Neural progenitor cell (in vitro differentiated cells): ENCODE results near the gene PCDHB5. TPM values are rescaled to one million over a fixed set of nuclear protein-coding genes. Genes with fewer than 3 reads are reported as not detected.
A peak's percentile ranks its signal among the peaks of the same experiment; 100 is the strongest.
"Not testable (repeated sequence)": the region's sequence is repeated elsewhere in the genome, so short reads cannot be mapped to it uniquely, and the experiment has no call there.

Experiments
- DNase-seq: peaks from one replicate; pipeline ENCODE4 v3.0.0-alpha.2; 2016; ENCODE audit warnings: low spot score
- H2AFZ ChIP-seq: fragments of 200-600 bp; sonication (generic); replicated peaks from 2 replicates; pipeline ENCODE4 v1.6.1; 2016; ENCODE audit warnings: antibody characterized with exemption
- H3F3A ChIP-seq: fragments of 200-600 bp; sonication (generic); 2 replicates; pipeline ENCODE4 v1.6.1; 2016; ENCODE audit warnings: antibody characterized with exemption, low read depth
- H3K27ac ChIP-seq: fragments of 200-600 bp; sonication (generic); 2 replicates; pipeline ENCODE4 v1.5.1; 2016; ENCODE audit warnings: mild to moderate bottlenecking
- H3K27me3 ChIP-seq: fragments of 200-600 bp; sonication (generic); 2 replicates; pipeline ENCODE4 v1.6.1; 2016; ENCODE audit warnings: mild to moderate bottlenecking, moderate library complexity
- H3K36me3 ChIP-seq: fragments of 200-600 bp; sonication (generic); 2 replicates; pipeline ENCODE4 v1.5.1; 2016
- H3K4me1 ChIP-seq: fragments of 200-600 bp; sonication (generic); 2 replicates; pipeline ENCODE4 v1.6.1; 2016; ENCODE audit warnings: mixed run types
- H3K4me2 ChIP-seq: fragments of 200-600 bp; sonication (generic); 2 replicates; pipeline ENCODE4 v1.6.1; 2016
- H3K4me3 ChIP-seq: fragments of 200-600 bp; sonication (generic); 2 replicates; pipeline ENCODE4 v1.5.1; 2016
- H3K79me2 ChIP-seq: fragments of 200-600 bp; sonication (generic); 2 replicates; pipeline ENCODE4 v1.6.1; 2016; ENCODE audit warnings: low read depth
- H3K9ac ChIP-seq: fragments of 200-600 bp; sonication (generic); 2 replicates; pipeline ENCODE4 v1.6.1; 2016
- H3K9me3 ChIP-seq: fragments of 200-600 bp; sonication (generic); 2 replicates; pipeline ENCODE4 v1.5.1; 2016; ENCODE audit warnings: low read depth
- H4K20me1 ChIP-seq: fragments of 200-600 bp; sonication (generic); 2 replicates; pipeline ENCODE4 v1.6.1; 2016; ENCODE audit warnings: low read depth
- H3K27ac Mint-ChIP-seq: 3 replicates; pipeline ENCODE4 v1.8.0; 2021; ENCODE audit warnings: mixed read lengths
- H3K27me3 Mint-ChIP-seq: 2 replicates; pipeline ENCODE4 v1.8.0; 2022; ENCODE audit warnings: low read depth, mild to moderate bottlenecking, inconsistent platforms, moderate library complexity, mixed read lengths; ENCODE audit not compliant: insufficient read depth
- H3K36me3 Mint-ChIP-seq: 3 replicates; pipeline ENCODE4 v1.8.0; 2021; ENCODE audit warnings: mixed read lengths
- H3K4me1 Mint-ChIP-seq: 3 replicates; pipeline ENCODE4 v1.8.0; 2021; ENCODE audit warnings: mixed read lengths
- H3K4me3 Mint-ChIP-seq: 3 replicates; pipeline ENCODE4 v1.8.0; 2021; ENCODE audit warnings: mild to moderate bottlenecking, moderate library complexity, mixed read lengths
- H3K9me3 Mint-ChIP-seq: 3 replicates; pipeline ENCODE4 v1.8.0; 2020; ENCODE audit warnings: mixed read lengths
- EZH2 ChIP-seq: fragments of 200-600 bp; sonication (generic); IDR thresholded peaks from 2 replicates; pipeline ENCODE4 v1.6.1; 2017; ENCODE audit warnings: antibody characterized with exemption, mild to moderate bottlenecking, moderate library complexity
- EZH2phosphoT487 ChIP-seq: fragments of 200-600 bp; sonication (generic); IDR thresholded peaks from 2 replicates; pipeline ENCODE4 v1.6.1; 2017; ENCODE audit warnings: antibody characterized with exemption
- total RNA-seq: library from RNA; depleted of rRNA; stranded (reverse); fragments of >200 nt; gene quantifications from 2 replicates; pipeline ENCODE4 v1.2.3, GENCODE V29; 2015; ENCODE audit warnings: low replicate concordance
- TF ChIP-seq, protein P1 (sequence below): fragments of 200-600 bp; sonication (generic); IDR thresholded peaks from 2 replicates; pipeline ENCODE4 v1.5.1; 2017; ENCODE audit warnings: antibody characterized with exemption, mild to moderate bottlenecking

PCDHB5 gene
- total RNA-seq, 1 donor from 2014 or later, result 15.2 TPM

DNA sequence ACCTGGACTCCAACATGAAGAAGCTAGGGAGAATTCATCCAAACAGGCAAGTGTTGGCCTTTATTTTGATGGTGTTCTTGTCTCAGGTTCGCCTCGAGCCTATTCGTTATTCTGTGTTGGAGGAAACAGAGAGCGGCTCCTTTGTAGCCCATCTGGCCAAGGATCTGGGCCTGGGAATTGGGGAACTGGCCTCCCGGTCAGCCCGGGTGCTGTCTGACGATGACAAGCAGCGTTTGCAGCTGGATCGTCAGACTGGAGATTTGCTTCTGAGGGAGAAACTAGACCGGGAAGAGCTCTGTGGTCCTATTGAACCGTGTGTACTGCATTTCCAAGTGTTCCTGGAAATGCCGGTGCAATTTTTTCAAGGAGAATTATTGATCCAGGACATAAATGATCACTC, 13.0 kb upstream of the PCDHB5 start:
- H3K4me2 ChIP-seq, result no peak overlapping the region
- no peak for DNase-seq

DNA sequence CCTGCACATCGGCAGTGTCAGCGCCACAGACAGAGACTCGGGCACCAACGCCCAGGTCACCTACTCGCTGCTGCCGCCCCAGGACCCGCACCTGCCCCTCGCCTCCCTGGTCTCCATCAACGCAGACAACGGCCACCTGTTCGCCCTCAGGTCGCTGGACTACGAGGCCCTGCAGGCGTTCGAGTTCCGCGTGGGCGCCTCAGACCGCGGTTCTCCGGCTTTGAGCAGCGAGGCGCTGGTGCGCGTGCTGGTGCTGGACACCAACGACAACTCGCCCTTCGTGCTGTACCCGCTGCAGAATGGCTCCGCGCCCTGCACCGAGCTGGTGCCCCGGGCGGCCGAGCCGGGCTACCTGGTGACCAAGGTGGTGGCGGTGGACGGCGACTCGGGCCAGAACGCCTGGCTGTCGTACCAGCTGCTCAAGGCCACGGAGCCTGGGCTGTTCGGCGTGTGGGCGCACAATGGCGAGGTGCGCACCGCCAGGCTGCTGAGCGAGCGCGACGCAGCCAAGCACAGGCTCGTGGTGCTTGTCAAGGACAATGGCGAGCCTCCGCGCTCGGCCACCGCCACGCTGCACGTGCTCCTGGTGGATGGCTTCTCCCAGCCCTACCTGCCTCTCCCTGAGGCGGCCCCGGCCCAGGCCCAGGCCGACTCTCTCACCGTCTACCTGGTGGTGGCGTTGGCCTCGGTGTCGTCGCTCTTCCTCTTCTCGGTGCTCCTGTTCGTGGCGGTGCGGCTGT, 11.4 kb upstream of the PCDHB5 start:
- not testable (repeated sequence) for H3K27ac Mint-ChIP-seq, H3K27me3 Mint-ChIP-seq, H3K9ac ChIP-seq, DNase-seq, H3K4me1 Mint-ChIP-seq, H3K4me3 ChIP-seq, H4K20me1 ChIP-seq, H3K4me3 Mint-ChIP-seq, H3K27ac ChIP-seq, H3K36me3 ChIP-seq, H3K4me2 ChIP-seq, H3K27me3 ChIP-seq, H3K79me2 ChIP-seq, H3K9me3 ChIP-seq, H3K4me1 ChIP-seq, H3F3A ChIP-seq, H2AFZ ChIP-seq
- H3K36me3 Mint-ChIP-seq, result peaks cover 13% of the 10 kb centered on the region
- H3K9me3 Mint-ChIP-seq, result peaks cover 24% of the 10 kb centered on the region

More for the DNA sequence above, 13.0 kb upstream of the PCDHB5 start:
- Histone ChIP-seq H3K27ac (no peak overlapping the region), H3K36me3 (peaks cover 6% of the 10 kb centered on the region), H3K9ac (no peak overlapping the region), H2AFZ (no peak overlapping the region), H3K27me3 (no peaks in the 10 kb centered on the region), H3K4me3 (no peak overlapping the region), H3K9me3 (peaks cover 1% of the 10 kb centered on the region), H3F3A (no peaks in the 10 kb centered on the region), H3K79me2 (no peaks in the 10 kb centered on the region), H4K20me1 (no peaks in the 10 kb centered on the region), H3K4me1 (no peaks in the 10 kb centered on the region)
- H3K4me3 Mint-ChIP-seq, result no peak overlapping the region
- H3K27me3 Mint-ChIP-seq, result peaks cover 4% of the 10 kb centered on the region
- peaks cover 13% of the 10 kb centered on the region for H3K36me3 Mint-ChIP-seq
- H3K9me3 Mint-ChIP-seq, result peaks cover 29% of the 10 kb centered on the region
- H3K27ac Mint-ChIP-seq, result no peak overlapping the region
- H3K4me1 Mint-ChIP-seq, result no peaks in the 10 kb centered on the region
- TF ChIP-seq, protein P1, sequence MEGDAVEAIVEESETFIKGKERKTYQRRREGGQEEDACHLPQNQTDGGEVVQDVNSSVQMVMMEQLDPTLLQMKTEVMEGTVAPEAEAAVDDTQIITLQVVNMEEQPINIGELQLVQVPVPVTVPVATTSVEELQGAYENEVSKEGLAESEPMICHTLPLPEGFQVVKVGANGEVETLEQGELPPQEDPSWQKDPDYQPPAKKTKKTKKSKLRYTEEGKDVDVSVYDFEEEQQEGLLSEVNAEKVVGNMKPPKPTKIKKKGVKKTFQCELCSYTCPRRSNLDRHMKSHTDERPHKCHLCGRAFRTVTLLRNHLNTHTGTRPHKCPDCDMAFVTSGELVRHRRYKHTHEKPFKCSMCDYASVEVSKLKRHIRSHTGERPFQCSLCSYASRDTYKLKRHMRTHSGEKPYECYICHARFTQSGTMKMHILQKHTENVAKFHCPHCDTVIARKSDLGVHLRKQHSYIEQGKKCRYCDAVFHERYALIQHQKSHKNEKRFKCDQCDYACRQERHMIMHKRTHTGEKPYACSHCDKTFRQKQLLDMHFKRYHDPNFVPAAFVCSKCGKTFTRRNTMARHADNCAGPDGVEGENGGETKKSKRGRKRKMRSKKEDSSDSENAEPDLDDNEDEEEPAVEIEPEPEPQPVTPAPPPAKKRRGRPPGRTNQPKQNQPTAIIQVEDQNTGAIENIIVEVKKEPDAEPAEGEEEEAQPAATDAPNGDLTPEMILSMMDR, result no peak
- TF ChIP-seq EZH2 (no peak), EZH2phosphoT487 (no peak)

DNA sequence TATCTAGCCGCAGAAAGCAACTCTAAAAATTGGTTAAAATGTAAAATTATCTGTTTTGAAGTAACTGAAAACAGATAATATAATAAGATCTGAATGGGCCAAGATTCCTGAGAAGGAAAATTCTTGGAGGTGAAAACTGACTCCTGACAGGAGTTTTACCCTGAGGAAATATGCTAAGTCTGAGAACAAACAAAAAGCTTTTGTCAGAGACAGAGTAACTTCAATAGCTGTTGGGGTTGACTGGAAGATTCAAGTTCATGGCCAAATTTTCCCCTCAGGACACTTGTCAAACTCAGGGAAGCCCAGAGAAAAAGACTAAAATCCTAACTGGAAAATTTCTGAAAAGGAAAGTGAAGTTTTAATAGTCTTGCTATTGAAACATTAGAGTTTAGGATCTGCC, 7.7 kb upstream of the PCDHB5 start:
- peaks cover 4% of the 10 kb centered on the region for H3K27me3 Mint-ChIP-seq
- Histone ChIP-seq H3K79me2 (no peaks in the 10 kb centered on the region), H3K9ac (no peak overlapping the region), H2AFZ (no peak overlapping the region), H3K27ac (no peak overlapping the region), H3K4me3 (no peak overlapping the region), H3K4me1 (no peaks in the 10 kb centered on the region), H3F3A (no peaks in the 10 kb centered on the region), H3K4me2 (no peak overlapping the region), H3K9me3 (no peaks in the 10 kb centered on the region), H3K27me3 (no peaks in the 10 kb centered on the region), H4K20me1 (no peaks in the 10 kb centered on the region), H3K36me3 (peaks cover 10% of the 10 kb centered on the region)
- H3K27ac Mint-ChIP-seq, result no peak overlapping the region
- H3K9me3 Mint-ChIP-seq, result peaks cover 24% of the 10 kb centered on the region
- no peak for TF ChIP-seq EZH2
- TF ChIP-seq, protein P1, result no peak
- no peak for TF ChIP-seq EZH2phosphoT487
- H3K4me3 Mint-ChIP-seq, result no peak overlapping the region
- no peaks in the 10 kb centered on the region for H3K4me1 Mint-ChIP-seq
- peaks cover 13% of the 10 kb centered on the region for H3K36me3 Mint-ChIP-seq
- DNase-seq, result no peak

DNA sequence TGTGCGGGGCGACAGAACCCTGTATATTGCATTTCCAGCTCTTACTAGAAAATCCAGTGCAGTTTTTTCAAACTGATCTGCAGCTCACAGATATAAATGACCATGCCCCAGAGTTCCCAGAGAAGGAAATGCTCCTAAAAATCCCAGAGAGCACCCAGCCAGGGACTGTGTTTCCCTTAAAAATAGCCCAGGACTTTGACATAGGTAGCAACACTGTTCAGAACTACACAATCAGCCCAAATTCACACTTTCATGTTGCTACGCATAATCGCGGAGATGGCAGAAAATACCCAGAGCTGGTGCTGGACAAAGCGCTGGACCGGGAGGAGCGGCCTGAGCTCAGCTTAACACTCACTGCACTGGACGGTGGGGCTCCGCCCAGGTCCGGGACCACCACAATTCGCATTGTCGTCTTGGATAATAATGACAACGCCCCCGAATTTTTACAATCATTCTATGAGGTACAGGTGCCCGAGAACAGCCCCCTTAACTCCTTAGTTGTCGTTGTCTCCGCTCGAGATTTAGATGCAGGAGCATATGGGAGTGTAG, 786 bp downstream of the PCDHB5 start:
- peak overlapping the region; percentile 34 for H3K4me3 ChIP-seq
- peaks cover 5% of the 10 kb centered on the region for H3F3A ChIP-seq
- peaks cover 14% of the 10 kb centered on the region for H3K36me3 Mint-ChIP-seq
- peaks cover 3% of the 10 kb centered on the region for H3K27me3 Mint-ChIP-seq
- H3K4me1 ChIP-seq, result no peaks in the 10 kb centered on the region
- peaks cover 19% of the 10 kb centered on the region for H3K9me3 ChIP-seq
- no peak overlapping the region for H3K27ac Mint-ChIP-seq
- TF ChIP-seq, protein P1, result no peak
- no peak for TF ChIP-seq EZH2phosphoT487
- TF ChIP-seq EZH2, result no peak
- H3K36me3 ChIP-seq, result peaks cover 9% of the 10 kb centered on the region
- H3K4me2 ChIP-seq, result peak overlapping the region; percentile 25
- no peaks in the 10 kb centered on the region for H3K79me2 ChIP-seq
- no peaks in the 10 kb centered on the region for H3K4me1 Mint-ChIP-seq
- H3K27ac ChIP-seq, result no peak overlapping the region
- no peak overlapping the region for H2AFZ ChIP-seq
- DNase-seq, result no peak
- no peak overlapping the region for H3K4me3 Mint-ChIP-seq
- peaks cover 47% of the 10 kb centered on the region for H3K9me3 Mint-ChIP-seq
- H3K9ac ChIP-seq, result no peak overlapping the region
- no peaks in the 10 kb centered on the region for H4K20me1 ChIP-seq
- H3K27me3 ChIP-seq, result no peaks in the 10 kb centered on the region

DNA sequence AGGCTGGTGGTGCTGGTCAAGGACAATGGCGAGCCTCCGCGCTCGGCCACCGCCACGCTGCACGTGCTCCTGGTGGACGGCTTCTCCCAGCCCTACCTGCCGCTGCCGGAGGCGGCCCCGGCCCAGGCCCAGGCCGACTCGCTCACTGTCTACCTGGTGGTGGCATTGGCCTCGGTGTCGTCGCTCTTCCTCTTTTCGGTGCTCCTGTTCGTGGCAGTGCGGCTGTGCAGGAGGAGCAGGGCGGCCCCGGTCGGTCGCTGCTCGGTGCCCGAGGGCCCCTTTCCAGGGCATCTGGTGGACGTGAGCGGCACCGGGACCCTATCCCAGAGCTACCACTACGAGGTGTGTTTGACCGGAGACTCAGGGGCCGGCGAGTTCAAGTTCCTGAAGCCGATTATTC, 2.3 kb downstream of the PCDHB5 start:
- H3K27me3 ChIP-seq, H3K4me1 ChIP-seq, H3K4me2 ChIP-seq, H3K4me1 Mint-ChIP-seq, H3F3A ChIP-seq, H4K20me1 ChIP-seq, DNase-seq, H3K79me2 ChIP-seq, H3K36me3 ChIP-seq, H3K27me3 Mint-ChIP-seq, H3K4me3 Mint-ChIP-seq, H3K27ac ChIP-seq, H3K9ac ChIP-seq, H3K4me3 ChIP-seq, H3K27ac Mint-ChIP-seq, H2AFZ ChIP-seq: not testable (repeated sequence)
- H3K9me3 Mint-ChIP-seq, result peaks cover 43% of the 10 kb centered on the region
- H3K36me3 Mint-ChIP-seq, result peaks cover 14% of the 10 kb centered on the region
- peaks cover 19% of the 10 kb centered on the region for H3K9me3 ChIP-seq
